Activated T-helper 17 cell treated with anti-CD3 and anti-CD28 coated beads, Interleukin-2, amount 50 U/mL, for 72 hours (primary cell): ENCODE data around the gene AFF1. TPM values are rescaled to one million over a fixed set of nuclear protein-coding genes. Genes with fewer than 3 reads are reported as not detected.
A peak's percentile ranks its signal among the peaks of the same experiment; 100 is the strongest.
"Not testable (repeated sequence)": the region's sequence is repeated elsewhere in the genome, so short reads cannot be mapped to it uniquely, and the experiment has no call there.

Experiments
- ATAC-seq: fragments of 150-1000 bp; cut with Tn5 transposase; replicated peaks from 2 replicates; pipeline ENCODE4 v1.10.0; 2021; ENCODE audit warnings: mild to moderate bottlenecking, moderate library complexity
- H3K27ac Mint-ChIP-seq: one replicate; pipeline ENCODE4 v1.8.0; 2022; ENCODE audit warnings: mixed read lengths
- H3K27me3 Mint-ChIP-seq: one replicate; pipeline ENCODE4 v1.8.0; 2022; ENCODE audit warnings: mixed read lengths
- H3K36me3 Mint-ChIP-seq: one replicate; pipeline ENCODE4 v1.8.0; 2022; ENCODE audit warnings: low read depth, mild to moderate bottlenecking, mixed read lengths
- H3K4me1 Mint-ChIP-seq: one replicate; pipeline ENCODE4 v1.8.0; 2022; ENCODE audit warnings: mixed read lengths
- H3K4me3 Mint-ChIP-seq: one replicate; pipeline ENCODE4 v1.8.0; 2022; ENCODE audit warnings: mild to moderate bottlenecking, mixed read lengths
- H3K9me3 Mint-ChIP-seq: one replicate; pipeline ENCODE4 v1.8.0; 2022; ENCODE audit warnings: mixed read lengths
- total RNA-seq, 2 donors: library from RNA; stranded (reverse); gene quantifications; one replicate each; pipeline ENCODE4 v1.2.3, GENCODE V29; 2022

AFF1 gene
- total RNA-seq, 2 donors from 2014 or later, result 64.2 to 80.5 TPM

DNA sequence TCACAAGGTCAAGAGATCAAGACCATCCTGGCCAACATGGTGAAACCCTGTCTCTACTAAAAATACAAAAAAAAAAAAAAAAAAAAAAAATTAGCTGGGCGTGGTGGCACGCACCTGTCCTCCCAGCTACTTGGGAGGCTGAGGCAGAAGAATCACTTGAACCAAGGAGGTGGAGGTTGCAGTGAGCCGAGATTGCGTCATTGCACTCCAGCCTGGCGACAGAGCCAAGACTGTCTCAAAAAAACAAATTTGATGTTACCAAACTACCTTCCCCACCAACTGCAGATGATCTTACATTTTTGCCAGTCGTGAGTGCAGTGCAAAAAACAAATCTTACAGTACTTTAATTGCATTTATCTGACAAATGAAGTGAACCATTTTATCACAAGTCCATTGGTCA lies 211.1 kb downstream of the AFF1 start:
- not testable (repeated sequence) for H3K27me3 Mint-ChIP-seq, H3K4me3 Mint-ChIP-seq, H3K27ac Mint-ChIP-seq, ATAC-seq, H3K4me1 Mint-ChIP-seq, H3K9me3 Mint-ChIP-seq
- H3K36me3 Mint-ChIP-seq, result peaks cover 37% of the 10 kb centered on the region

DNA sequence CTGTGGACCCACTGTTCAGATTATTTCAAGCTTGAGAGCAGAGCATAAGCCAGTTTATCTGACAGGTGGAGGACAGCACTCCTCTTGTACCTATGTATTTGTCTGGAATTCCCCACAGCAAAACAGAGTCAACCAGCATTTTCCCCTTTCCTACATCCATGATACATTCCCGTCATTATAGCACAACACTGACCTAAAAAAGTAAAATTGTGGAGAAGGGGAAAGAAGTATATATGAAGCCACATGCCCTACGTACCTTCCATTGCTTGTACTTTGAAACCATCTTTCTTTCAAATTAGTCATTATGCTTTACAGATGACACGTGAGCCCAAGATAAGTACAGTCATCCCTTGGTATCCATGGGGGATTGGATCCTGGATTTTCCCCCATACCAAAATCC lies 212.3 kb downstream of the AFF1 start:
- ATAC-seq, result no peak
- Mint-ChIP-seq H3K9me3 (no peaks in the 10 kb centered on the region), H3K27ac (no peak overlapping the region), H3K27me3 (no peaks in the 10 kb centered on the region), H3K4me1 (peaks cover 11% of the 10 kb centered on the region), H3K4me3 (no peak overlapping the region), H3K36me3 (peaks cover 26% of the 10 kb centered on the region)

DNA sequence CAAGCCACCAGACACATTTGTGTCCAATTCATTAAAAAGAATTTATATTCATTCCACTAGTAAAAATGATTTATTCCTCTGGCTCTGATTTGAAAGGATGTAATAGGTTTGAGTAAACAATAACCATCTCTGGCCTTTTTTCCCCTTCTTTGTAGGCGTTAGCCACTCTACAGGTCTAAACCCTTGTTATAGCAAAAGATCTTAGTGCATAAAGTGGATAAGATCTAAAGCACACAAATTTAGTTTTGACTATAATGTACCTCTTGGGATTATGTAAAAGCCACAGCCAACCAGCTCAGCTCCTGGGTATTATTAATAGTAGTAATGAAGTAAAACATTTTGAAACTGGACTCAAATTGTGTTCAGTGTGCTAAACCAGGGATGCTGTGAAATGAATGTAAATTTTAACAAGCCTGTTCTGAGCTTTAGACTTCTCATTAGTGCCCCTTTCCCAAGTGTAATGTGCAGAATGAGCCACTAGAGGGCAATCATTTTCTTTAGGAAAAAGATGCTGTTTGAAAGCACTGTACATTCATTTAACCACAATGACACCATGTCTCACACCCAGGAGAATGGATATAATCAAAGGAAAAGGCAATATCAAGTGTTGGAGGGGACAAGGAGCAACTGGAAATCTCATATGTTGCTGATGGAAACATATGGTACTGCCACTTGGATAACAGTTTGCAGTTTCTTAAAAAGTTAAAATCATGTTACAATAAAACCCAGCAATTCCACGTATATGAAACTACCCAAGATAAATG lies 215.9 kb downstream of the AFF1 start:
- Mint-ChIP-seq H3K9me3 (no peaks in the 10 kb centered on the region), H3K27me3 (no peaks in the 10 kb centered on the region), H3K36me3 (no peaks in the 10 kb centered on the region), H3K4me1 (peaks cover 11% of the 10 kb centered on the region), H3K27ac (no peak overlapping the region), H3K4me3 (no peak overlapping the region)
- peak; percentile 75 for ATAC-seq

DNA sequence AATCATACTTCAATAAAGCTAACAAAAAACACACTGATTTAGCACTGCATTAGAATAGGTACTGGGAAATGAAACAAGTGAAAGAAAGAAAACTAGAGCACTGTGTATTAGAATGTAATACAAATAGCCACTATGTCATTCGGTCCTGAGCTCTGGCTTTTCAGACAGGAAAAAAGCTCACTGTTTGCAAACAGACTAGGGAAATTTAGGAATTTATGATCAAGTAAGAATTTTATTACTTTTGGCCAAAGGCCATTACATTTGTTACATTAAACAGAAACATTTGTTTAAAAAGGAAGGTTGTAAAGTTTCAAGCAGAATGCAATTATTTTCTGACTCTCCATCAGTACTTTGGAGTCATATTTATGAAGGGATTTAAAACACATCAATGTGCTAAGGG lies 216.9 kb downstream of the AFF1 start:
- ATAC-seq, result no peak
- Mint-ChIP-seq H3K27me3 (no peaks in the 10 kb centered on the region), H3K4me3 (no peak overlapping the region), H3K4me1 (peaks cover 7% of the 10 kb centered on the region), H3K27ac (no peak overlapping the region), H3K9me3 (no peaks in the 10 kb centered on the region), H3K36me3 (no peaks in the 10 kb centered on the region)

DNA sequence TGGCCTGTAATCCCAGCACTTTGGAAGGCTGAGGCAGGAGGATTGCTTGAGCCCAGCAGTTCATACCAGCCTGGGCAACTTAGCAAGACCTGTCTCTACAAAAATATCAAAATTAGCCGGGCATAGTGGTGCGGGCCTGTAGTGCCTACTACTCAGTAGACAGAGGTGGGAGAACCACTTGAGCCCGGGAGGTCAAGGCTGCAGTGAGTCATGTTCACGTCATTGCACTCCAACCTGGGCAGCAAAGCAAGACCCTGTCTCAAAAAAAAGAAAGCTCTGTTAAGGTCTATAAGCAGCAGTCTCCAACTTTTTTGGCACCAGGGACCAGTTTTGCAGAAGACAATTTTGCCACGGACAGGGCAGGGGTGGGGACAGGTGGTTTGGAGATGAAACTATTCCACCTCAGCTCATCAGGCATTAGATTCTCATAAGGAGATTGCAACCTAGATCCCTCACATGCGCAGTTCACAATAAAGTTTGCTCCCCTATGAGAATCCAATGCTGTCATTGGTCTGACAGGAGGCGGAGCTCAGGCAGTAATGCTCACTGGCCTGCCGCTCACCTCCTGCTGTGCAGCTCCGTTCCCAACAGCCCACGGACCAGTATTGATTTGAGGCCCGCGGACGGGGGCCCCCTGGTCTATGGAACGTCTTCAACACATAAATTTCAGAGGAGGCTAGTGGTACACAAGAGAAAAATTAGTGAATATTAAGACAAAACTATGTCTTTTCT lies 217.7 kb downstream of the AFF1 start:
- no peaks in the 10 kb centered on the region for H3K27me3 Mint-ChIP-seq
- no peaks in the 10 kb centered on the region for H3K9me3 Mint-ChIP-seq
- no peak overlapping the region for H3K27ac Mint-ChIP-seq
- peaks cover 4% of the 10 kb centered on the region for H3K4me1 Mint-ChIP-seq
- ATAC-seq, result no peak
- H3K36me3 Mint-ChIP-seq, result no peaks in the 10 kb centered on the region
- no peak overlapping the region for H3K4me3 Mint-ChIP-seq

DNA sequence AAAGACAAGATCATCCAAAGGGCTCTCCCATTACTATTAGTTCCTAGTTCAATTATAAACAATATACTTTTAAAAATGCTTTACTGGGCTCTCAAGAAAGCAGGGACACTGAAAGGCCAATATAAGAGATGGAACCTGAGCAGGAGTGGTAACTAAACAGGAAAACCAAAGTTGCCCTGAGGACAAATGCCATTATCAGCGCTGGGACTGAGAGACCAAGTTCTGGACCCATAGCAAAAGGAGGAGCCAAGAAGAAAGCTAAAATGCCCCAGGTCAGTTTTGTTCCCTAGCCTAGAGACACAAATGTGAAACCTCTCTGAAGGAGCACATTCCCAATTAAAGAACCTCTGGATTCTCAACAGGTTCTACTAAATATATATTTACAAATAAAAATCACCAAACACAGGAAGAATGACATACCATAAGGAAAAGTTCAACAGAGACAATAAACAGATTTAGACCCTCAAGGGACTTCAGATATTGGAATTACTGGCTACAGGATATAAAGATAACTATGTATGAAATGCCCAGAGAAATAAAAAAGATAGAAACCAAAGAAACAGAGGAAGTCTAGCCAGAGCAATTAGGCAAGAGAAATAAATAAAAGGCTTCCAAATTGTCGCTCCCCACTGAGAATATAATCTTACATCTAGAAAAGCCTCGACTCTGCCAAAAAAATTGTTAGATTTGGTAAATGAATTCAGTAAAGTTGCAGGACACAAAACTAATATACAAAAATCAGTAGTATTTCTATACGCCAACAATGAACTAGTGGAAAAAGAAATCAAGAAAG lies 218.5 kb downstream of the AFF1 start:
- no peaks in the 10 kb centered on the region for H3K36me3 Mint-ChIP-seq
- H3K4me1 Mint-ChIP-seq, result peaks cover 4% of the 10 kb centered on the region
- H3K4me3 Mint-ChIP-seq, result no peak overlapping the region
- no peaks in the 10 kb centered on the region for H3K9me3 Mint-ChIP-seq
- no peak overlapping the region for H3K27ac Mint-ChIP-seq
- ATAC-seq, result no peak
- H3K27me3 Mint-ChIP-seq, result no peaks in the 10 kb centered on the region

DNA sequence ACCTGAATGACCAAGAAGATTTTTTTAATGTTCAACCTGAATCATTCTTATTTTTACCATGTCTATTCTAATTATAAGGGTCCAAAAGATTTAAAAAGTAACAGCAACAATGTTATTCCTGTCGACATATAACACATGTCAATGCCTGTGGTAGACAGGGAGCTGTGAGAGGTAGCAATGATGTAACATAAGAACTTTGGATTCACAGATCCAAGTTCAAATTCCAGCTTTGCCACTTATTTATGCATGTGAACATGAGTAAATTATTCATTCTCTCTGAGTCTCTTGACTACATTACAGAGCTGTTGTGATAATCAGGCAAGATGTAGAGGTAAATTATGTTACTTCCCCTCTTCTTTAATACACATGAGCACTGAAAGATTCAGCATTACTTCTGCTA lies 231.1 kb downstream of the AFF1 start:
- Mint-ChIP-seq H3K4me3 (no peak overlapping the region), H3K27ac (no peak overlapping the region), H3K36me3 (peaks cover 29% of the 10 kb centered on the region), H3K4me1 (peaks cover 8% of the 10 kb centered on the region), H3K9me3 (no peaks in the 10 kb centered on the region), H3K27me3 (no peaks in the 10 kb centered on the region)
- no peak for ATAC-seq

DNA sequence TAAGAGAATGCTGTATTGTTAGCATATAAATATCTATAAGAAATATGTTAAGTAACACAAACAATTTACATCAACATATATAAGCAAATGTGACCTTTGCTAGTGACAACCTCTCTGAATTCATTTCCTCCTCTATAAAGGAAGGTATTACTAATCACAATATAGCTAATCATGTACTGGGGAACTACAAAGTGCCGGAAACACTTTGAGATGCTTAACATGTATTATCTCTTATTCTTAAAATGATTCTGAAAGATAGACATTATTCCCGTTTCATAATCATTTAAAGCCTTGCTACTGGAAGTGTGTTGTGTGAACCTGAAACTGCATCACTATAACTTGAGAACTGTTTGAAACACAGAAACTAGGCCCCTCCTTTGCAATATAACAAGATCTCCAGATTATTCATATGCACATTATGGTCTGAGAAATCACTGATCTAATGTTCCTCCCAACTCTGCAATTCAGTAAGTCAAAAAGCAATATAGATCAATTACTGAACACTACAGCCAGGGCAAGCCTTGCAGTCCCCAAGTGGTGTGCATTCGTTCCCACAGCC lies 231.6 kb downstream of the AFF1 start:
- no peaks in the 10 kb centered on the region for H3K9me3 Mint-ChIP-seq
- H3K36me3 Mint-ChIP-seq, result peaks cover 29% of the 10 kb centered on the region
- peak; percentile 60 for ATAC-seq
- peak overlapping the region; percentile 25 for H3K4me3 Mint-ChIP-seq
- no peaks in the 10 kb centered on the region for H3K27me3 Mint-ChIP-seq
- H3K4me1 Mint-ChIP-seq, result peaks cover 8% of the 10 kb centered on the region
- H3K27ac Mint-ChIP-seq, result peak overlapping the region; percentile 72

DNA sequence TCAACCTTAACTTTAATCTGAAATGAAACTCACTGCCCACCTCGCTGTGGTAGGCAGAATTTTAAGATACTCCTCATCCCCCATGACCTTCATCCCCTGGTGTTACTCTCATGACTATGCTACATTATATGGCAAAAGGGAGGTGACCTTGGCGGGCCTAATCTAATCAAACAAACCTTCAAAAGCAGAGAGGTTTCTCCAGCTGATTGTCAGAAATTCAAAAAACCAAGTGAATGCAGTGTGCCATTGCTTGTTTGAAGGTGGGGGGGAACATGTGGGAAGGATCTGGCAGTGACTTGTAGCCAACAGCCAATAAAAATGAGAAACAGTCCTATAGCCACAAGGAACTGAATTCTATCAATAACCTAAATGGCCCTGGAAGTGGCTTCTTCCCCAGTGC lies 237.1 kb downstream of the AFF1 start:
- Mint-ChIP-seq H3K4me3 (no peak overlapping the region), H3K9me3 (no peaks in the 10 kb centered on the region), H3K4me1 (peaks cover under 1% of the 10 kb centered on the region), H3K36me3 (peaks cover 26% of the 10 kb centered on the region), H3K27ac (no peak overlapping the region), H3K27me3 (no peaks in the 10 kb centered on the region)
- no peak for ATAC-seq

DNA sequence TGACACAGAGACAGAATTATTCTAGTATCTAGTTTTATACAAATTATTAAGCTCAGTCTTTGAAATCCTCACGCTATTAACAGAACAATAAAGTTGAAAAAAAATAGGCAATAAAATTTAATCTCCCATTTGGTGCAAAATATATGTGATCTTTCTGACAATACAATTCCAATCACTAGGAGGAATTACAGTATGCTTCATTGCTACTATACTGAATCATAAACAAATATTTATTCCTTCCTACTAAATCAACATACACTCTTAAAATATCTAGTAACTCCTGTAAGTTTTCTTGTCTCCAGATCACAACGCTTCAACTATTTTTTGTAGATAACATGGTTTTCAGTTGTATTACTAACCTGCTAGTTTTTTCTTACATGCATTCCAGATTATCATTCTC lies 239.9 kb downstream of the AFF1 start:
- H3K27me3 Mint-ChIP-seq, result no peaks in the 10 kb centered on the region

DNA sequence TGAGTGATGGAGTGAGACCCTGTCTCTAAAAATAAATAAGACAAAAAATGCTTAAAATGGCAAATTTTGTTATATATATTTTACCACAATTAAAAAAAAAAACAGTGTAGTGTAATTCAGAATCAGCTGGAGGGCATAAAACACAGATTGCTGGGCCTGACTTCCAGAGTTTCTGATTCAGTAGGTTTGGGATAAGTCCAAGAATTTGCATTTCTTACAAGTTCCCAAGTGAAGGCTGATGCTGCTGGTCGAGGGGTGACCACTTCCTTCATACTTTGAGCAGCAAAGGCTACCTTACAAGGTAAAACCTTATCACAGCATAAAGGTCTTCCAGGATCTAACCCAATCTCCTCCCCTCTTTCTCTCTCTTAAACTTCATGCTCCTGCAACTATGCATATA lies 244.9 kb downstream of the AFF1 start:
- Mint-ChIP-seq H3K4me3 (no peak overlapping the region), H3K4me1 (no peaks in the 10 kb centered on the region), H3K36me3 (peaks cover 13% of the 10 kb centered on the region), H3K27me3 (no peaks in the 10 kb centered on the region), H3K9me3 (no peaks in the 10 kb centered on the region), H3K27ac (no peak overlapping the region)
- no peak for ATAC-seq

More for the DNA sequence above, 239.9 kb downstream of the AFF1 start:
- no peak overlapping the region for H3K4me3 Mint-ChIP-seq
- no peaks in the 10 kb centered on the region for H3K4me1 Mint-ChIP-seq
- H3K9me3 Mint-ChIP-seq, result no peaks in the 10 kb centered on the region
- no peak for ATAC-seq
- H3K27ac Mint-ChIP-seq, result no peak overlapping the region
- peaks cover 23% of the 10 kb centered on the region for H3K36me3 Mint-ChIP-seq

DNA sequence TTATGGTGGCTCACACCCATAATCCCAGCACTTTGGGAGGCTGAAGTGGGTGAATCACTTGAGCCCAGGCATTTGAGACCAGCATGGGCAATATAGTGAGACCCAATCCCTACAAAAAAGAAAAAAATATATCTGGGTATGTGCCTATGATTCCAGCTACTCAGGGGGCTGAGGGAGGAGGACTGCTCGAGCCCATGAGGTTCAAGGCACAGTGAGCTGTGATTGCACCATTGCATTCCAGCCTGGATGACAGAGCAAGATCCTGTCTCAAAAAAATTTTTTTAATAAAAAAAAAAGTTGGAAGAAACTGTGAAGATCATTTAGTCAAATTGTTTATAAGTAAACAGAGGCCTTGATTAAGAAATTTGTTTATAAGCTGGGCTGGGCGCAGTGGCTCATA lies 246.0 kb downstream of the AFF1 start:
- H3K4me1 Mint-ChIP-seq, result no peaks in the 10 kb centered on the region
- no peak overlapping the region for H3K4me3 Mint-ChIP-seq
- H3K27me3 Mint-ChIP-seq, result no peaks in the 10 kb centered on the region
- no peak for ATAC-seq
- H3K36me3 Mint-ChIP-seq, result peaks cover 6% of the 10 kb centered on the region
- no peaks in the 10 kb centered on the region for H3K9me3 Mint-ChIP-seq
- no peak overlapping the region for H3K27ac Mint-ChIP-seq

DNA sequence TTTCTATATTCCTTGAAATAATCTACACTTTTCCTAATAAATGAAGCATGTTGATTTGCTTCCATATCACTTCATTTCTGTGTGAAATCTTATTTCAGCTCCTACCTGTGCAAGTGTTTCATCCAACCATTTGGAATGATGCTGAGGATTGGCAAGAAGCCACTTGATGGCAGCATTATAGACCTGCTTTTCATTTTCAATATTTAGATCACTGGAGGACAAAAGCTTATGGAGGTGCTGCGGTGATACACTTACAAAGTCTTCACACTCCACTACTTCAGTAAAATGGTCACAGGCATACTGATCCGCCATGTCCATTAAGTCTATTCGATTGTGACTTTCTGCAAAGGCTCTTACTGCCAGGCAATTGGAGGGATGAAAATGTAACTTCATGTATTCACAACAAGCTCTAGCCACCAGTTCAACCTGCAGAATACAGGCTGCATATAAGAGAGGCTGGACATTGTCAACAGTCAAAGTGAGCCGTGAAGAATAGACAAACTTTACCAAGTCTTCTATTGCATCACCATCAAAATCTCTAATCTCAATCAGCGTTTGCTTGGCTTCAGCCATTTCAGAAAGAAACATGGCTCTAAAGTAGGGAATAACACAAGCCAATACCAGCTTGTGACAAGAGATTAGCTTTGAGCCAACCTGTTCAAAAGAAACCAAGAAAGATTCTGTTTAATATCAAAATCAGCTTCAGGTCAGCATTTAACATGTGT lies 250.5 kb downstream of the AFF1 start:
- no peaks in the 10 kb centered on the region for H3K27me3 Mint-ChIP-seq
- H3K36me3 Mint-ChIP-seq, result no peaks in the 10 kb centered on the region
- no peak overlapping the region for H3K4me3 Mint-ChIP-seq
- H3K27ac Mint-ChIP-seq, result no peak overlapping the region
- no peaks in the 10 kb centered on the region for H3K4me1 Mint-ChIP-seq
- no peak for ATAC-seq
- H3K9me3 Mint-ChIP-seq, result no peaks in the 10 kb centered on the region

DNA sequence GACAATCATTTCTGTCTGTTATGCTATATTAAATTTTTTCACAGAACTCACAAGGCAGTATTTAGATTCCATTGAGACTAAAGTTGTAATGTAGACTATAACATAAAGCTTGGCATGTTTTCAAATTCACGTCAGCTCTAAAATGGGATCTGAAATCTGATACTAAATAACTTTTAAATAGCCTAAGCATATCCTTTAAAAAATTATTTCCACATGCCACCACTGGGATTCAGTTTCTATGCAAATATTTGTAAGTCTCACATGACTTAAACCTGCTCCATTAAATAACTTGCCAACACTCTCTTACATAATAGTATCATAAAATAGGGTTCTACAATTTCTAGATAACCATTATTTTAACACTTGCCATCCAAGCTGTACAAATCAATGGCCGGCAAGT lies 253.2 kb downstream of the AFF1 start:
- no peak overlapping the region for H3K27ac Mint-ChIP-seq
- H3K4me1 Mint-ChIP-seq, result no peaks in the 10 kb centered on the region
- no peaks in the 10 kb centered on the region for H3K27me3 Mint-ChIP-seq
- H3K36me3 Mint-ChIP-seq, result no peaks in the 10 kb centered on the region
- H3K4me3 Mint-ChIP-seq, result no peak overlapping the region
- ATAC-seq, result no peak
- no peaks in the 10 kb centered on the region for H3K9me3 Mint-ChIP-seq
